Stimulated activated CD8-positive, alpha-beta memory T cell treated with anti-CD3 and anti-CD28 coated beads, Interleukin-12 subunit alpha, Interleukin-12 subunit beta, amount 100 ng/mL, for 1 hour (primary cell): ENCODE measurements around the gene GGT6.

Experiments
- DNase-seq: peaks from one replicate; pipeline ENCODE4 v3.0.0-alpha.2; 2020; ENCODE audit warnings: low read depth

Gene GGT6

DNA sequence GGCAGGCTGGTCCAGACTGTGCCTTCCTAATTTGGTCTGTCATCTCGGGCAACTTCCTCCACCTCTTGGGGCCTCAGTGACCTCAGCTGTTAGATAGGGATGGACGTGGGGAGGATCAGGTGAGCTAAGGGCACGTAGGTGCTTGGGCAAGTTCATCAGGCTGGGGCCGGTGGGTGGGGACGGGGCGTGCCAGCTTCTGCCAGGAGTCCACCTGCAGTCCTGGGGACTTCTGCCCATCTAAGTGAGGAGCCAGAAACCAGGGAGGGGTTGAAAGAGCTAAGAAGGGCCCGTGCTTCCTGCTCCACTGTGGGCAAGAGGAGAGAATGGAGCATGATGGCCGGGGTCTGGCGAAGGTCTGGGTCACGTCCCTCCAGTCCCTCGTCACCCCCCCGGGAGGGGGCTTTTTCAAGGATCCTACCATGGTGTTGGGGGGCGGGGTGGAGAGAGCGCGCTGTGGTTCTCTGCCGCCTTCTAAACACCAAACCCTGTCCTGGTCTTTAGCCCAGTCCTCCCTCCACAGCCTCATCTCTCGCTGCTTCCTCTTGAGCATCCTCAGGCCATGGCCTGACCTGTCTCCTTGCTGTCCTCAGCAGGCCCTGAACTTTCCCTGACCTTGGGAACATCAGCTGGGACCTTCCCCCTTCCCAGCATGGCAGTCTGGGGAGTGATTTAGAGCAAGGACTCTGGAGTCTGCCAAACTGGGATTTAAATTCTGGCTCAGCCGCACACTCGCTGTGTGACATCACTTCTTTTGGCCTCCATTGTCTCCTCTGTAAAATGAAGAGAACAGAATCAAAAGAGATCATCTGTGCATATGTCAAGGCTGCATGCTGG is 40.1 kb downstream of the GGT6 start:
- no peak for DNase-seq

DNA sequence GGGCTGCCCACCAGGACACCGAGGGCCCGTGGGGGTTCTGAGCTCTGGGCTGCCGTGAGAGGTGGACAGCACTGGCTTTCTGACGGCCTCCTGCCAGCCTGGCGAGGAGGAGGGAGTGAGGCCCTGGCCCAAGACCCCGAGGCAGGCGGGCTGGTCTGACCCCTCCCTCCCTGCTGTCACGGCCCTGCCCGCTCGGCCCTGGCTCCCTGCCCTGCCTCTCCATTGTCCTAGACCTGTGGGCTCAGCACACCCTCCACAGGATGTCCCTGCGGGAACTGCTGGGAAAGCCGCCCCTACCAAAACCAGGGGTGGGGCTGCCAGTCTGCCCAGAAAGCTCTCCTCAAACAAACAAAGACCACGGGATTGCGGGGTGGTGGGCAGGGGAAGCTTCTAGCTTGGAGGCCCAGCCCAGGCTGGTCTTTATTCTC is 41.0 kb downstream of the GGT6 start:
- DNase-seq, result no peak

DNA sequence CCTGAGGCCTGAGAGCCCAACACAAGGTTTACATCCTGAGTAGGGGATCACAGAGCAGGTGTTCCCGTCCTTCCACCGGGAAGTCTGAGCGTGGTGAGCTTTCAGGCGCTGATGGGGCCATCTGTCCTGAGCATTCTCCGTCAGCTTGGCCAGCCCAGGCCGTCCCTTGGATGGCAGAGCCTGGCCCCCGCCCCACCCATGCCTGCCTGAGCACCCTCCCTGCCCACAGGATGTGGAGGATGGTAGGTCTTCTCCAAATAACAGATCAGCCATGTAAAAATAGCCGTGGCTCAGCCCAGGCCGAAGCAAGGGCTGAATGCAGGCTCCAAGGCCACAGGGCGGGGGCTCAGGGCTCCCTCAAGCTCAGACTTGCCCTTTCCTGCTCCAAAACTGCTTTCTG is 41.5 kb downstream of the GGT6 start:
- no peak for DNase-seq

DNA sequence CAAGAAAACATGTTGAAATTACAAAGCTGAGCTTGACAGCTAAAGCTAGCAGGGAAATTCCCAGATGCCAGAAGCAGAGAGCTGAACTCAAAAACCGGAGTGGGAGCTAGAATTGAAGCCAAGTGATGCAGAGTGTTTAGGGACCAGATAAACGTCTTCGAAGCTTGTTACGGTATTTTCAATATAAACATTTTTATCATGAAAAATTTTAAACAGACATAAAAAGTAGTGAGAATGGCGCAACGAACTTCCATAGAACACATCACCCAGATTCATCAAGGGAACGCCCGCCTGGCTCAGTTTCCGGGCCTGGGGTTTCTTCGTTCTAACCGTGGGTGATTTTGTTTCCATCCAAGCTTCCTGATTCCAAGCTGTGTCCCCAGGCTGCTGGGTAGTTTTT is 43.6 kb downstream of the GGT6 start:
- DNase-seq, result no peak

DNA sequence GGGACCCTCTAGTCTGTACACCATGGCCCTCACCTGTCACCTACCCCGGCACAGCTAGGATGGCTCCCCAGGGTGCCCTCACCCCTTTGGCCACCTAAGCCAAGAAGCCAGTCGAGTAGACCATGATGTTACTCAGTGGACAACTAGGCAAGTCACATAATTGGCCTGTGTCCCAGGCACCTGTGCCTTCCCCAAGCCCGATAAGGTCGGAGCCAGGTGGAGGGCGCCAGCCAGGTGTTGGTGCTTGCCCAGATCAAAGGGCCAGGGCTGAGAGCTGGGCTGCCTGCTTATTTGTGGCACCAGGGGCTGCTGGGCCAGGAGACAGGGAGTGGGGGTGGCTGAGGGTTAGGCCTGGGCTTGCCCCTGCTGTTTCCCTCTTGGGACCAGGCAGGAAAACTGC is 44.9 kb downstream of the GGT6 start:
- DNase-seq, result no peak

DNA sequence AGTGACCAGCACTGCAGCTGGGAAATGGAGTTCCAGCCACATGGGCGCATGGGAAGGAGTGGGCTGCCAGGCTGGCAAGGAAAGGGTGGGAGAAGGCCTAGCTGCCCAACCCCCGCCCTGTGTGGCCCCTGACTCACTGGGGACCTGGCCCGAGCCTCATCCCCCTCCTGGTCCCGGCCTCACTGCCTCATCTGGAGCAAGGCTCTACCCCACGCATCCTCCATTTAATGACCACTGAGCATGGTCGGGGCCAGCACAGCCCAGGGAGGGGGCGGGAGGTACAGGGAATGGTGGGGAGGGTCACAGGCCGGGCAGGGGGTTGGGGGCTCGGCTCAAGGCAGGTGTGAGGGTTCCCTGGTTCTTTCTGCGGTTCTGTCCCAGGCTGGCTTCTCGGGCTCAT is 45.6 kb downstream of the GGT6 start:
- no peak for DNase-seq

DNA sequence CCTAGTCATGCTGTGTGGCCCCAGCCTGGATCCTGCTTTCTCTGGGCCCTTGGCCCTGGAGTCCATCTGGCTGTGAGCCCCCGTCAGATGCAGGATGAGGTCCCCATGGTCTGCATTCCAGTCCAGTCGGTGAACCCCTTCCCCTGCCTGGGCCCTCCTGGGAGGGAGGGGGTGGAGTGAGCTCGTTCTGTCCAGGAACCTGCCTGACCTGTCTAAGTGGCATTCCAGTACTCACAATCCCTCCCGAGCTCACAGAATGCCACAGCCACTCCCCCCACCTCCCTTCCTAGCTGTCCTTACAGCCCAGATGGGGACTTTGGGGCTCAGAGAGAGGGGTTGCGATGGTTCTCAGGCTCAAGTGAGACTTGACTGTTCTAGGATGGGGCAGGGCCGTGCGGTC is 46.2 kb downstream of the GGT6 start:
- no peak for DNase-seq

DNA sequence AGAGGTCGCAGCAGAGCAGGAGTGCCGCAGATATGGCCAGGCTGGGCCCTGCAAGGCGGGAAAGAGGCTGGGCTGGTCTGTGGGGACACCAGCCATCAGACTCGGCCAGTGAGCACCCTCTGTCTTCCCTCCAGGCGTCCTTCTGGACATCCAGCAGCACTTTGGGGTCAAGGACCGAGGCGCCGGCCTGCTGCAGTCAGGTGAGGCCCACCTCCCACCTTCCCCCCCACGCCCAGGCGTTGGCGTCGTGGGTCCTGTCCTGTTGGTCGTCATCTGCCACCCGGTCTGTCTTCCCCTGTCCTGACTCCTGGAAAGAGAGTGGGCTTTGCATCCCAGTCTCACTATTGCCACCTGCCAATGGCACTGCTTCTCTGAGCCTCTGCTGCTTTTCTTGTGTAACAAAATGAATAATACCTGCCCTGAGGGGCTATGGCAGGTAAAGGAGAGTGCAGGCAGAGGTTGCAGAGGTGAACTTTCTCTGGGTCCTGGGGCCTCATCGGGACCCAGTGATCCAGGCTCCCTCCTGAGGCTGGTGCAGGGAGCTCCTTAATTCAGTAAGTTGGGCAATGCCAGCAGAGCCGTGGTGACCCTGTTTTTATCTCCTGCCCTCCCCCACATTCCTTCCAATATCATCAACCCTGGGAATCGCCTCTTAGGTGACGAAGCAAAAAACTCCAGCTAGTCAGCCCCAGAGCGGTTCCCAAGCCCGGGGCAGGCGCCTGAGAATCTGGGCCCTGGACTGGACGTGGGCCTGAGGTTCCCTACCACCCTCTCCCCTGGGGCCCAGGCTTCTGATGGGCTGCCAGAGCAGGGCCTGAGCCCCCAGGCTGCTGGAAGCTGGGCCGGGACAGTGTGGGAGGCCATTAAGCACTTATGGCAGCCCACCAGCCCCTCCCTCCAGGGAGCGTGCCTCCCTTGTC is 47.0 kb downstream of the GGT6 start:
- no peak for DNase-seq

DNA sequence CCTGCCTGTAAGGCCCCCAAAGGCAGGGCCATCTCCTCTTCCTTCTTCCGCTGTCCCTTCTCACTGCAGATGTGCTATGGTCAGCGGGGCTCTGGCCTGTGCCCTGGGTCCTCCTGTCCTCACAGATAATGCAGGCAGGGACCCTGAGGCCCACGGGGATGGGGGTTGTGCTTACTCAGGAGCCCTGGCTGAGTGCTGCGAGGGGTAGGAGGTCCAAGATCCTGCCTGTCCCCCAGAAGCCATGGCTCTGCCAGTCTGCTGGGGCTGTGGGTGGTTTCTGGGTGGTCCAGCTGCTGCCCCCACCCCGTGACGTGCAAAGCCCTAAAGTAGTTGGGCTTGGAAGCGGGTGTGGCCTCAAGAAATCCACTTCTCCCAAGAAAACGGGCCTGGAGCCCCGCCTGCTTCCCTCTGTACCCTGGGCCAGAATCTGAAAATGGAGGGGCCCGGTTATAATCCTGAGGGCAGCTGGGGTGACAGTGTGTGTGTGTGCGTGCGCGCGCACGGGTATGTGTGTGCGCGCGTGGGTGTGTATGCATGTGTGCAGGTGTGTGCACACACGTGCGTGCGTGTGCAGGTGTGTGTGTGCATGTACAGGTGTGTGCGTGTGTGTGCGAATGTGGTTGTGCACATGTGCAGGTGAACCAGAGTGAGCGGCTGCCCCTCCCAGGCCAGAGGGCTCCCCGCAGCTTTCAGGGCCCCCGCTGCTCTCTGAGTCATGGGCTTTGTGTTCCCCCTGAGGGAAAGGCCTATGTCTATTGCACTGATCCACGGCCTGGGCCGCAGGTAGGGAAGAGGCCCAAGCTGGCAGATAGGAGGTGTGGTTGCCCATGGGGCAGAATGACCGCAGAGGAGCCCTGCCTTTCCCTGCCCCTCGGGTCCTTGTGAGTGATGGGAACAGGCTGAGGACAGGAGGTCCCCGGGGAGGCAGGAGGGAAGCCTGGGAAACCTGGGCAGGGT is 47.9 kb downstream of the GGT6 start:
- DNase-seq, result no peak

DNA sequence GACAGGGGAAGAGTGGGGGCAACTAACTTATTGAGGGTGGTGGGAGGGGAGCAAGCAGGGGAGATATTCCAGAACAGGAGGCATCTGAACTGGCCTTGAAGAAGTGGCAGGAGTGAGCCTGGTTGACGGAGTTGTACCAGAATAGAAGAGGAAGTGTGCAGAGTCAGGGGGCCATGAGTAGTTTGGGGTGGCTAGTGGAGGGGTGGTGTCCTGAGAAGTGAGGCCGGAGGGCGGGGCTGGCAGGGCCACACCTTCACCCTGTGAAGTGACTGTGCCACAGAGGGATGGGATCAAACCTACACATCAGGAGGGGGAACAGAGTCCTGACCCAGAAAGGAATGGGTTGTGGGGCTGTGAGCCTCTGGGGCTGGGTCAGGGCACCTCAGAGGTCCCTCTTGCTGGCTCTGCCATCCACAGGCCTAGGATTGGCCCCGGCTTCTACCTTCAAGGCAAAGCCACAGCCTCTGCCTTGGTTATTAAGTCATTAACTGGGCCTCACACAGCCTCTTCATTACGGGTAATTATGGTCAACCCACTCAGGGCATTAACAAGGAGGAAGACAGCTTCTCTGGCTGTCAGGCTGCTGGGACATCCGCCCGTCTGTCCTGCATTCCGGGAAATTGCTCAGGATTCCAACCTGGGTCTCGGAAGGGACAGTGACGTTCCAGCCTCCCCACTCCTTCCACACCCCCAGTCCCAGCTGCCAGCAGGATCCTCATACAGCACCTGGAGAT is 49.0 kb downstream of the GGT6 start:
- no peak for DNase-seq

DNA sequence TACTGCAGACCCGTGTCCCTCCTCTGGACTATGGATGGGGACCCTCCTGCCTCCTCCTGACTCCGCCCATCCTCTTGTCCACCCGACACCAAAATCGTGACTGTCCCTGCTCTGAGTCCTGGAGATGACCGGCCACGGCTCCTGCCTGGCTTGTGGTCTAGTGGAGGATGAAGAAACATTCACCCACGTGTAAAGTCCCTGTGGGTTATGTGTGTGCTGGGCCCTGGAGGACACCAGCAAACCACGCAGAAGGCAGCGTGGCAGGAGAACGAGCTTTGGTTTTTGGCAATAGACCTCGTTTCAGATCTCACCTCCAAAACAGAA is 49.8 kb downstream of the GGT6 start:
- DNase-seq, result no peak

DNA sequence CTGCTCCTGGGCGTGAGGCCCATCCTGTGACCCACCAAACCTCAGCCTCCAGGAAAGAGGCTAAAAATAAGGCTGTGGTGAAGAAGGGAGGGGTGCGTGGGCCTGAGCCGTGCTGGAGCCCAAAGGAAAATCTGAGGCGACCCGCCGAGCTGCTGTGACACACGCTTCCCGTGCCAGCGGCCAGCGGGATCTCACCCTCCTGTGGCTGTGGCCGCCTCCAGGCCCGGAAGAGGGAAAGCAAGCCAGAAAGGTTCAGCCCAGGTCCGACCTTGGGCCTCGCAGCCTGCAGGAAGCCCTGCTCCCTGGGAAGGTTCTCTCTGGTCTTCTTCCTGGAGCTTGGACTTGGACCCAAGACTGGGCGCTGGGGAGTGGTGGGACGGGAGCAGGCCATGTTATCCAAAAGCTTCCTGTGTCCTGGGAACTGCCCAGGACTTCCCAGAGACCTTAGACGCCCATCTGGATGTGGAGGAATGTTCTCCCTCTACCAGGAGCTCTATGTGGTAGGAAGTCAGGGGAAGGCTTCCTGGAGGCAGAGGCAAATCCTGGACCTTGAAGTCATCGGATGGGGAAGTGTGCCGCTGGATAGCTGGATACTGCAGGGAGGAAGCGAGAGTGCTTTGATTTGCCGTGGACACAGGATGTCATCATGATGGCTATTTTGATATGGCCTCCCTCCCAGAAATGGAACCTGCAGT is 50.3 kb downstream of the GGT6 start:
- DNase-seq, result no peak

DNA sequence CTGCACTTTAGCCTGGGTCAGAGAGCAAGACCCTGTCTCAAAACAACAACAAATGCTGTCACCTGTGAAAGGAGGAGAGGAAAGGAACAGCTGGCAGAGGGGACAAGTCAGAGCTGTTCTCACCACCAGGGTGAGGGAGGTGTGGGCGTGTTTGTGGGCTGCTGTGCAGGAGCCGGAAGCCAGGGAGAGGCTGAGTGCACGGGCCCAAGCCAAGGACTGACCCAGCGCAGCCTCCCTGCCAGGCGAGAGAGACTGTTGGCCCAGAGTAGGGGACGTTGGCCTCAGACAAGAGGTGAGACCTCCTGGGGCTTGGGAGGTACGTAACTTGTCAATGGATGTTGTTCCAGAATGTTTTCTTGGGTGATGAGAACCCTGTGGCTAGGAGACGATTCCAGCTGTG is 51.0 kb downstream of the GGT6 start:
- no peak for DNase-seq

DNA sequence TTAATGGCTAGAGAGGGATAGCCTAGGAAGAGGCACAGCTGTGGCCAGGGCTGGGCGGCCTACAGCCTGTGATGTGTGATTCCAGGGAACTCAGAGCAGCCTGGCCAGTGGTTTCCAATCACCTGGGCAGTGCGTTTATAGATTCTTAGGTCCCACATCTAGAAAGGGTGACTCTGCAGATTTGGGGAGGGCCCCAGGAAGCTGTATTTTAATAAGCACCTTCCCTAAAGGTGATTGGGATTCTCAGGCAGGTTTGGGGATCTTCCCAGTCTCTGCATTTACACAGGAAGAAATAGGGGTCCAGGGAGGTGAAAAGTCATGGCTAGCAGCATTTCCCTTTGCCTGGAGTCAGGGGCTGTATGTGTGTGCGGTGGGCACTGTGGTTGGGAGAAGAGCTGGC is 52.2 kb downstream of the GGT6 start:
- no peak for DNase-seq

DNA sequence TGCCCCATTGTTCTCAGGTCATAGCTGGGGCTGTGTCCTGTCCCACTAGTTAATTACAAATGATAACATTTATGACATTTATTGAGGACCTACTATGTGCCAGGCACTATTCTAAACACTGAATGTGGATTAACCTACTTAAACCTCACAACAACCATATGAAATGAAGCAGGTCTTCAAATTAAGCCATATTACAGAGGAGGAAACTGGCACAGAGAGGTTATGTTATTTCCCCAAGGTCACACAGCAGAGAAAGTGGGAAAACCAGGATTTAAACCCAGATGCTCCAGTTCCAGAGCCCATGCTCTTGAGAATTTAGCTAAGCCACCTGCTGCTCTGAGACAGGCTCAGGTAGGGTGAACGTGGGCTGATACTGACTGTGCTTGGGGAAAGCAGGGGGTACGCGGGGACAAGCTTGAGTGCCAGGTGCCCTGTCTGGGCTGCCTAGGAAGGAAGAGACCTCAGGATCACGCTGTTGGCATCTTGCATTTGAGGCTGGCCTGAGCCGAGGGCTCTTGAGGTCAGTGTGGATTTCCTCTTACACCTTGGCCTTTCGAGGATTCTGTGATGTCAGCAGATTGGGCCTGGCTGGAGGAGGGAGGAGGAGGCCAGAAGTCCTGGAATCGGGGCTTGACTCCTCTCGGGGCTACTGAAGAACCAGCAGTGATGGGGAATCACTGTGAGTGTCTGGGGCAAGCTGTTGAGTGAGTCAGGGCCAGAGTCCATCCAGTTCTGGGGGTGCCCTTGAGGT is 52.8 kb downstream of the GGT6 start:
- DNase-seq, result no peak
